ENCODE results near the gene TBXAS1.
"Not testable (repeated sequence)": the region's sequence is repeated elsewhere in the genome, so short reads cannot be mapped to it uniquely, and the experiment has no call there.

The TBXAS1 gene

GRCh38 chr7:139893999-139894398 lies 64.9 kb downstream of the TBXAS1 start:
- no peak for FAIRE-seq

GRCh38 chr7:139895141-139895829 lies 66.2 kb downstream of the TBXAS1 start:
- no peak for FAIRE-seq

GRCh38 chr7:139896288-139896687 lies 67.2 kb downstream of the TBXAS1 start:
- no peak for FAIRE-seq

- FAIRE-seq: no peak
These were observed 67.8 kb downstream of the TBXAS1 start for GRCh38 chr7:139896831-139897230.

GRCh38 chr7:139897422-139898090 lies 68.5 kb downstream of the TBXAS1 start:
- FAIRE-seq: no peak

- FAIRE-seq: no peak
These were observed 69.4 kb downstream of the TBXAS1 start for GRCh38 chr7:139898483-139898882.

GRCh38 chr7:139899328-139899955 lies 70.4 kb downstream of the TBXAS1 start:
- no peak for FAIRE-seq

- no peak for FAIRE-seq
These were observed 71.3 kb downstream of the TBXAS1 start for GRCh38 chr7:139900326-139900725.

- FAIRE-seq: no peak
These were observed 72.2 kb downstream of the TBXAS1 start for GRCh38 chr7:139901056-139901795.

GRCh38 chr7:139901901-139902300 lies 72.8 kb downstream of the TBXAS1 start:
- FAIRE-seq: no peak

- FAIRE-seq: no peak
These were observed 73.5 kb downstream of the TBXAS1 start for GRCh38 chr7:139902436-139903102.

GRCh38 chr7:139903103-139903477 lies 74.0 kb downstream of the TBXAS1 start:
- not testable (repeated sequence) for FAIRE-seq

- FAIRE-seq: no peak
These were observed 77.8 kb downstream of the TBXAS1 start for GRCh38 chr7:139906879-139907278.

- FAIRE-seq: no peak
These were observed 79.7 kb downstream of the TBXAS1 start for GRCh38 chr7:139908792-139909191.

GRCh38 chr7:139909379-139910050 lies 80.5 kb downstream of the TBXAS1 start:
- FAIRE-seq: no peak

GRCh38 chr7:139913021-139913844 lies 84.2 kb downstream of the TBXAS1 start:
- FAIRE-seq: no peak

GRCh38 chr7:139913845-139914135 lies 84.7 kb downstream of the TBXAS1 start:
- FAIRE-seq: no peak

GRCh38 chr7:139914306-139915267 lies 85.5 kb downstream of the TBXAS1 start:
- FAIRE-seq: no peak

- FAIRE-seq: no peak
These were observed 86.3 kb downstream of the TBXAS1 start for GRCh38 chr7:139915268-139915863.
